HCT116 (cell line): ENCODE measurements around the gene BABAM2. TPM values are rescaled to one million over a fixed set of nuclear protein-coding genes. Genes with fewer than 3 reads are reported as not detected.
"Not testable (repeated sequence)": the region's sequence is repeated elsewhere in the genome, so short reads cannot be mapped to it uniquely, and the experiment has no call there.

Source experiments
- ATAC-seq: fragments of 200-7000 bp; cut with Tn5 transposase; 2 replicates; pipeline ENCODE4 v1.9.1; 2020; ENCODE audit warnings: mild to moderate bottlenecking, moderate library complexity
- BruUV-seq: library from RNA; stranded (reverse); fragments of 400-500 nt; replicated peaks from 2 replicates; lab custom pipeline; 2021; lab: Mats Ljungman, UMichigan
- CTCF ChIA-PET: fragments of 300-600 bp; sonication (Branson Sonifier 250); formaldehyde crosslinking; loops from one replicate; lab custom pipeline; 2021; ENCODE audit warnings: antibody characterized with exemption; lab: Charles Lee
- POLR2A ChIA-PET: fragments of 300-600, 350-600 bp; sonication (Branson Sonifier 250); formaldehyde crosslinking; loops from one replicate; lab custom pipeline; 2021; ENCODE audit warnings: antibody characterized with exemption; lab: Charles Lee
- RAD21 ChIA-PET, 2 experiments: fragments of 300-600 bp; sonication (Branson Sonifier 250); formaldehyde crosslinking; loops; one replicate each; lab custom pipeline; 2023; ENCODE audit warnings: low total read pairs in 2 of 2; ENCODE audit not compliant: uncharacterized antibody in 2 of 2, unreplicated experiment in 2 of 2, low non-redundant PET in 1 of 2; lab: Charles Lee
- DNase-seq: peaks from one replicate; pipeline ENCODE4 v3.0.0-alpha.2; 2010; ENCODE audit warnings: low read depth, low spot score
- H2AFZ ChIP-seq: fragments of 200-600 bp; shearing (Covaris generic), sonication (generic); 2 replicates; pipeline ENCODE4 v1.6.1; 2017; ENCODE audit warnings: low read depth, mixed run types, mixed read lengths, antibody characterized with exemption, low read length; ENCODE audit not compliant: poor library complexity, severe bottlenecking
- H3K27ac ChIP-seq: 2 replicates; pipeline ENCODE4 v1.5.1; 2012; ENCODE audit warnings: low read depth, low read length
- H3K27me3 ChIP-seq: fragments of 200-600 bp; sonication (generic); 2 replicates; pipeline ENCODE4 v1.6.1; 2016; ENCODE audit warnings: mixed run types, low read length, mixed read lengths; ENCODE audit not compliant: insufficient read depth
- H3K36me3 ChIP-seq, 2 experiments: fragments of 200-500 bp in 1 of 2; fragments of 200-600 bp in 1 of 2; sonication (Bioruptor generic) in 1 of 2; sonication (generic) in 1 of 2; 2 replicates each; pipeline versions ENCODE4 v1.5.1 to v1.6.1; 2014 to 2016; ENCODE audit warnings: low read length in 2 of 2, inconsistent platforms in 1 of 2, mixed read lengths in 1 of 2, mixed run types in 1 of 2; ENCODE audit not compliant: insufficient read depth in 2 of 2, control insufficient read depth in 1 of 2
- H3K4me1 ChIP-seq, 2 experiments: fragments of 200-600 bp in 1 of 2; sonication (generic) in 1 of 2; 2 replicates each; pipeline versions ENCODE4 v1.5.1 to v1.6.1; 2012 to 2017; ENCODE audit warnings: low read length in 2 of 2, inconsistent platforms in 1 of 2, mild to moderate bottlenecking in 1 of 2, mixed read lengths in 1 of 2, mixed run types in 1 of 2, moderate library complexity in 1 of 2; ENCODE audit not compliant: insufficient read depth in 2 of 2, control insufficient read depth in 1 of 2
- H3K4me2 ChIP-seq: fragments of 200-600 bp; sonication (generic); 2 replicates; pipeline ENCODE4 v1.6.1; 2017; ENCODE audit warnings: mixed run types, low read length, mixed read lengths
- H3K4me3 ChIP-seq, 2 experiments: fragments of 200-600 bp in 1 of 2; sonication (generic) in 1 of 2; replicated peaks in 1 of 2; 2 replicates each; pipeline ENCODE4 v1.5.1; 2011 to 2016; ENCODE audit warnings: low read length in 2 of 2, control low read depth in 1 of 2, low read depth in 1 of 2, mild to moderate bottlenecking in 1 of 2, mixed read lengths in 1 of 2, mixed run types in 1 of 2
- H3K79me2 ChIP-seq: fragments of 200-600 bp; sonication (generic); 2 replicates; pipeline ENCODE4 v1.6.1; 2017; ENCODE audit warnings: mild to moderate bottlenecking, mixed run types, low read length, moderate library complexity, mixed read lengths; ENCODE audit not compliant: insufficient read depth
- H3K9ac ChIP-seq: fragments of 200-600 bp; sonication (generic); 2 replicates; pipeline ENCODE4 v1.6.1; 2016; ENCODE audit warnings: low read length, mixed read lengths
- H3K9me2 ChIP-seq: fragments of 200-600 bp; sonication (generic), shearing (Covaris generic); 2 replicates; pipeline ENCODE4 v1.6.1; 2017; ENCODE audit warnings: mixed run types, mild to moderate bottlenecking, moderate library complexity; ENCODE audit not compliant: insufficient read depth
- H3K9me3 ChIP-seq, 2 experiments: fragments of 200-500 bp in 1 of 2; fragments of 200-600 bp in 1 of 2; sonication (Bioruptor generic) in 1 of 2; sonication (generic) in 1 of 2; 2 replicates each; pipeline ENCODE4 v1.6.1; 2014 to 2017; ENCODE audit warnings: low read length in 2 of 2, mixed read lengths in 2 of 2, inconsistent platforms in 1 of 2, low read depth in 1 of 2, mild to moderate bottlenecking in 1 of 2, mixed run types in 1 of 2, moderate library complexity in 1 of 2; ENCODE audit not compliant: control insufficient read depth in 1 of 2, insufficient read depth in 1 of 2
- H4K20me1 ChIP-seq: fragments of 200-600 bp; sonication (generic), shearing (Covaris generic); 2 replicates; pipeline ENCODE4 v1.6.1; 2017; ENCODE audit warnings: mixed run types, mild to moderate bottlenecking, moderate library complexity; ENCODE audit not compliant: insufficient read depth
- ATF3 ChIP-seq: IDR thresholded peaks from 2 replicates; pipeline ENCODE4 v1.6.1; 2012
- CBX3 ChIP-seq: IDR thresholded peaks from 2 replicates; pipeline ENCODE4 v1.6.1; 2012; ENCODE audit warnings: low read depth
- ELF1 ChIP-seq: IDR thresholded peaks from 2 replicates; pipeline ENCODE4 v1.6.1; 2012; ENCODE audit warnings: low read depth, borderline replicate concordance
- FOSL1 ChIP-seq: IDR thresholded peaks from 2 replicates; pipeline ENCODE4 v1.6.1; 2012; ENCODE audit warnings: low read depth
- JUND ChIP-seq: IDR thresholded peaks from 2 replicates; pipeline ENCODE4 v1.6.1; 2012
- MAX ChIP-seq: IDR thresholded peaks from 2 replicates; pipeline ENCODE4 v1.6.1; 2012
- POLR2A ChIP-seq: IDR thresholded peaks from 2 replicates; pipeline ENCODE4 v1.7.0; 2011; ENCODE audit warnings: borderline replicate concordance; ENCODE audit not compliant: insufficient read depth, insufficient read length; ENCODE audit errors: extremely low read depth
- RAD21 ChIP-seq: IDR thresholded peaks from 2 replicates; pipeline ENCODE4 v1.6.1; 2012; ENCODE audit warnings: low read depth, mild to moderate bottlenecking
- REST ChIP-seq: IDR thresholded peaks from 2 replicates; pipeline ENCODE4 v1.6.1; 2012; ENCODE audit warnings: low read depth
- SIN3A ChIP-seq: IDR thresholded peaks from 2 replicates; pipeline ENCODE4 v1.6.1; 2012; ENCODE audit warnings: low read depth
- SP1 ChIP-seq: IDR thresholded peaks from 2 replicates; pipeline ENCODE4 v1.6.1; 2012; ENCODE audit warnings: low read depth
- SRF ChIP-seq: IDR thresholded peaks from 2 replicates; pipeline ENCODE4 v1.6.1; 2012; ENCODE audit warnings: low read depth
- TCF7L2 ChIP-seq: IDR thresholded peaks from 2 replicates; pipeline ENCODE4 v1.7.0; 2011; ENCODE audit warnings: borderline replicate concordance, inconsistent platforms; ENCODE audit not compliant: insufficient read depth, insufficient read length; ENCODE audit errors: extremely low read depth
- ZBTB33 ChIP-seq: IDR thresholded peaks from 2 replicates; pipeline ENCODE4 v1.6.1; 2011; ENCODE audit warnings: mild to moderate bottlenecking, low read length, moderate library complexity; ENCODE audit not compliant: insufficient replicate concordance; ENCODE audit errors: extremely low read depth
- ZFX ChIP-seq: fragments of 450-650 bp; IDR thresholded peaks from 2 replicates; pipeline ENCODE4 v1.6.1; 2017
- ZNF274 ChIP-seq: fragments of 200-500 bp; sonication (Bioruptor generic); IDR thresholded peaks from 2 replicates; pipeline ENCODE4 v1.6.1; 2014; ENCODE audit warnings: mild to moderate bottlenecking, low read depth, low read length, inconsistent platforms
- intact Hi-C: fragments of 100-400 bp; cut with micrococcal nuclease; formaldehyde crosslinking; loops from 2 replicates; pipeline ENCODE4 v1.10.0; 2022
- total RNA-seq: library from RNA; stranded (reverse); gene quantifications from one replicate; pipeline ENCODE4 v1.2.1, GENCODE V29; 2021; ENCODE audit not compliant: unreplicated experiment

Gene BABAM2
- total RNA-seq, 1 experiment from 2014 or later, result 23.8 TPM

- H3K4me1 ChIP-seq, result no peaks in the 10 kb centered on the region
- no TSS peak for BruUV-seq
- intact Hi-C loops, result no loop called here
- no peak overlapping the region for H3K4me2 ChIP-seq
- no peak overlapping the region for H3K9ac ChIP-seq
- H3K4me3 ChIP-seq, result no peak overlapping the region
- POLR2A ChIA-PET, result no interaction called here
- TF ChIP-seq JUND (no peak), ZNF274 (no peak), POLR2A (no peak), FOSL1 (no peak), ZBTB33 (no peak), MAX (no peak), TCF7L2 (no peak), CBX3 (no peak), SIN3A (no peak), RAD21 (no peak), SP1 (no peak), ELF1 (no peak), ZFX (no peak), SRF (no peak), ATF3 (no peak), REST (no peak)
- no peaks in the 10 kb centered on the region for H4K20me1 ChIP-seq
- no peaks in the 10 kb centered on the region for H3K79me2 ChIP-seq
- ATAC-seq (no peak), DNase-seq (no peak)
- no peaks in the 10 kb centered on the region for H3K27me3 ChIP-seq
- H3K36me3 ChIP-seq, result no peaks in the 10 kb centered on the region
- H3K27ac ChIP-seq, result no peak overlapping the region
- RAD21 ChIA-PET, result no interaction called here
- H2AFZ ChIP-seq, result no peak overlapping the region
- H3K9me3 ChIP-seq, result no peaks in the 10 kb centered on the region
- CTCF ChIA-PET, result no interaction called here
- H3K9me2 ChIP-seq, result no peaks in the 10 kb centered on the region
These were observed 366.7 kb downstream of the BABAM2 start for GRCh38 chr2:28257182-28257581.

- H3K9me2 ChIP-seq, CTCF ChIA-PET, DNase-seq, H4K20me1 ChIP-seq, H3K9ac ChIP-seq, H3K4me3 ChIP-seq, H3K27ac ChIP-seq, H3K36me3 ChIP-seq, H3K79me2 ChIP-seq, H2AFZ ChIP-seq, H3K9me3 ChIP-seq, H3K4me2 ChIP-seq, RAD21 ChIA-PET, BruUV-seq, POLR2A ChIA-PET, ATAC-seq, intact Hi-C loops, H3K4me1 ChIP-seq, H3K27me3 ChIP-seq: not testable (repeated sequence)
These were observed 368.7 kb downstream of the BABAM2 start for GRCh38 chr2:28259226-28259625.
